ENCODE data around the gene OR52E2.

OR52E2 gene

GRCh38 chr11:5021996-5022395, 37.4 kb downstream of the OR52E2 start:
- no peak for TF ChIP-seq CTCF (IDR thresholded peaks at IDR 0.05)
- Histone ChIP-seq H3K27ac (no peak overlapping the region), H3K4me3 (no peak overlapping the region), H3K9me3 (peaks cover 0 to 11% (median 0%) of the 10 kb centered on the region in 3 donors), H3K27me3 (no peaks in the 10 kb centered on the region), H3K4me1 (no peaks in the 10 kb centered on the region), H3K36me3 (no peaks in the 10 kb centered on the region)
- intact Hi-C loops (cut with DNase I; ENCODE audit: low total_unique reads): no loop called here
- DNase-seq: no peak

- TF ChIP-seq CTCF (IDR thresholded peaks at IDR 0.05): no peak
- no peak for DNase-seq
- H3K4me1 ChIP-seq: no peaks in the 10 kb centered on the region
- no peaks in the 10 kb centered on the region for H3K36me3 ChIP-seq
- H3K4me3 ChIP-seq: no peak overlapping the region
- H3K27me3 ChIP-seq: no peaks in the 10 kb centered on the region
- no peaks in the 10 kb centered on the region for H3K9me3 ChIP-seq
- intact Hi-C loops (cut with DNase I; ENCODE audit: low total_unique reads): no loop called here
- H3K27ac ChIP-seq: no peak overlapping the region
These were observed 46.4 kb downstream of the OR52E2 start for GRCh38 chr11:5013012-5013411.

GRCh38 chr11:5011254-5011653, 48.2 kb downstream of the OR52E2 start:
- no peak for DNase-seq
- Histone ChIP-seq H3K27ac (no peak overlapping the region), H3K9me3 (no peaks in the 10 kb centered on the region), H3K4me1 (no peaks in the 10 kb centered on the region), H3K27me3 (no peaks in the 10 kb centered on the region), H3K4me3 (no peak overlapping the region), H3K36me3 (no peaks in the 10 kb centered on the region)
- no peak for TF ChIP-seq CTCF (IDR thresholded peaks at IDR 0.05)
- intact Hi-C loops (cut with DNase I; ENCODE audit: low total_unique reads): no loop called here

Measured in tibial artery (tissue), 4 donors.